ENCODE data around the gene ZFHX2.

ZFHX2 gene

GRCh38 chr14:23523229-23524016 is 28.1 kb downstream of the ZFHX2 start:
- no peak for DNase-seq (ENCODE audit: low read depth in 2 of 3, low spot score in 2 of 3)

DNA sequence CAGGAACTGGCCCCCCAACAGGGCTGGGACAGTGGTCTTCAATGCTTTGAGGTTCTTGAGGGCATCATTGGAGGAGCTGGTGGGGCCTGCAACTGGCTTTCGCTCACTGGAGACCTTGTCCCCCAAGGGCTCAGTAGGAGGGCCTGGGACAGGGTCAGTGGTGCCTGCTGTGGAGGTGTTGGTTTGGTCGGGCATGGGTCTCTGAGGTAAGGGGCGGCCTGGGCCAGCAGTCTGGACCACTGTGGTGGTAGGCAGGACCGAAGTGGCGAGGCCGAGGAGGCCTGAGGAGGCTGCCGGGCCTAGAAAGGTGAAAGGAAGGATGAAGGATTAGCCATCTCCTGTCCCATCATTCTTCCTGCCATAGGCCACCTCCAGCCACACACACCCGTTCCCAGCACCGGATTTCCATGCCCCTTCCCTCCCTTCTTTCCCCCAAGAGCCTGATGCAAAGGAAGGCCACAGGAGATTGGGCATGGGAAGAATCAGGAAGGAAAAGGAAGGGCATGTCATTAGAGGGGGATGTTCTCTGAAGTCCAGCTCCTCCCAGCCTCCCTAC is 28.8 kb downstream of the ZFHX2 start:
- DNase-seq (ENCODE audit: low read depth in 2 of 3, low spot score in 2 of 3): no peak

DNA sequence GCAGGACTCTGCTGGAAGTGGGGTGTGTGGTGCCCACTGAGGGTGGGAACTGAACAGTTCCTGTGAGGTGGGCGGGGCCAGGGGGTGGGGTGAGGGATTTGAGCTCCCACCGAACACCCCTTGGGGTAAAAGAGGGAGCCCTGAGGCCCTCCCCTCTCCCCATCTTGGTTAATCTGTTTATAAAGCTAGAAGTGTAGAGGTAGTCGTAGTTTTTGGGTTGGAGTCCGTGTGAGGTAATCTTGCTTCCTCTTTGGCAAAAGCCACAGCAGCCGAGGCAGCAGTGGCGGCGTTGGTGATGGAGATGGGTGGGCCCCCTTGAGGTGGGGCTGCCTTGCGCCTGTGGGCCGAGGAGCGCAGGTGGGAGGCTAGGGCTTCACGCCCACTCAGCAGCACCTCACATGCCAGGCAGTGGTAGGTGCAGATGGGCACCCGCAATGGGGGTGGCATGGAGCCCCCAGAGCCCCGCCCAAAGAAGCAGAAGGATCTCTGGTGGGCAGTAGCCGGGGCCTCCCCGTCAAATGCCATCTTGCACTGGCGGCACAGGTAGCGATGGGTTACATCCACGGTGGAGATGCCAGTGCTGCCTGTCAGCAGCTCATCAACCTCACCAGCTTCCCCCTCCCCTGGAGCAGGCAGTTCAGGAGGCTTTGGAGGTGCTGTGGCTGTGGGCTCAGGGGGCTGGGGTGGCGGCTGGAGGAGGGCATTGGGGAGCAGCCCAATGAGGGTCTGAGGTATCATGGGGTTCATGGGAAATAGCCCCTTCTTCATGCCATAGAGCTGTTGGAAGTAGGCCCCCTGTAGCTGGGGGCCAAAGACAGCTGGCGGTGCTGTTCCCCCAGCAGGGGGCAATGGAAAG is 29.6 kb downstream of the ZFHX2 start:
- no peak for DNase-seq (ENCODE audit: low read depth in 2 of 3, low spot score in 2 of 3)

- no peak for DNase-seq (ENCODE audit: low read depth in 2 of 3, low spot score in 2 of 3)
These were observed 30.5 kb downstream of the ZFHX2 start for GRCh38 chr14:23520899-23521533.

DNA sequence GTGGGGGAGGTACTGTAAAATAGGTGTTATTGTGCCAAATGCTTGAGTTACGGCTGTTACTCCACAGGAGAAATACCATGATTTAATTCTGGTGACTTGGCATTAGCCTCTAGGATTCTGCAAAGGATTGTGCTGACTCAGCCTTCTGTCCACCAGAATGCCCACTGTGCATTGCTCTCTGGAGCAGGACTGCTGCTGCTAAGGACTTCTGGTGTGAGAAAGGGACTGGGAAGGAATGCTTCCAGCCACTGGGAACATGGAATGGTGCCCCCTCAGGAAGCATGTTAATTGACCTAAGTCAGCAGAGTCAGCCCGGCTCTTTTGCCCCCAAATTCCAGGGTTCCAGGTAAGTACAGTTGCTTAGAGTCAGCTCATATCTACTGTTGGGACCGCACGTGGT is 32.9 kb downstream of the ZFHX2 start:
- no peak for DNase-seq (ENCODE audit: low read depth in 2 of 3, low spot score in 2 of 3)

DNA sequence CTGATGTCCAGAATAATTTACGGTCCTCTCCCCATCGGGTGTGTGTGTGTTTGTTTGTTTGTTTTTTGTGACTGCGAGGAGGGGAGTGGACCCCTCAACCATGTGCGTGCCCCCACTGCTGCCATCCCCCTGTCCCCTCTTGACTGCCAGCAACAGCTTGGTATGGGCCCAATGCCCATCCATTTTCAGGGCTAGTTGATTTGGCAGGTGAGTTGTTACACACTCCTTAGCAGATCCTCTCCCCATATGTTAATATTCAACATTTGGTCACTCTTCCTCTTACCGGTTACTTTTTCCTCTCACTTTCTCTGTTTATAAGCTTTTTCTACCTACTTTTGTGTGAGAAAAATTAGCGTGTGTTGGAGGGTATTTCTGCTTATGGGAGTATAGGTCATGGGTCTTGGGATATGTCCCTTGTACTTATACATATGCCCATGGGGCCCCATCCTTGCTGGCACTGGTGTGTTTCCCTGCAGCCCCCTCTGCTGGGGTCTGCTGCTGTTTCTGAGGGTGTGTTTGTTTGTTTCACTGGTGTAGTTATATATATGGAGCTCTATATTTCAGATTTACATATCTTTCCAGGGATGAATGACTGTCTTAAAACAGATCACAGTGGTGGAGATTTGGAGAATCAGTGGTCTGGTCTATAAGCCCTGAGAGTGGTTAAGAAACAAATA is 33.8 kb downstream of the ZFHX2 start:
- DNase-seq (ENCODE audit: low read depth in 2 of 3, low spot score in 2 of 3): no peak

DNA sequence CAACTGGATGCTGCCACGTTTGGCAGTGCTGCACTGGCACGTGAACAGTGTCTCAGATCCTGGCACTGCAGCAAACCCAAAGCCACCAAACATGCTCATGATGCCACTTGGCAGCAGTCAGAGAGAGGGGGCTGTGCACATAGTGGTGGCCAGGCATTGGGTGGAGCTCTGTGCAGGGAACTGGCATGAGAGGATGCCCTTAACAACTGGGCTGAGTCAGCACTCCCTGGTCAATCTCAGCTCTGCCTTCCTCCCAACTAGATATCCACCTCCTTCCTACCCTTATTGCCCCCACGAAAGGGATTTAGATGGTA is 37.0 kb downstream of the ZFHX2 start:
- no peak for DNase-seq (ENCODE audit: low read depth in 2 of 3, low spot score in 2 of 3)

DNA sequence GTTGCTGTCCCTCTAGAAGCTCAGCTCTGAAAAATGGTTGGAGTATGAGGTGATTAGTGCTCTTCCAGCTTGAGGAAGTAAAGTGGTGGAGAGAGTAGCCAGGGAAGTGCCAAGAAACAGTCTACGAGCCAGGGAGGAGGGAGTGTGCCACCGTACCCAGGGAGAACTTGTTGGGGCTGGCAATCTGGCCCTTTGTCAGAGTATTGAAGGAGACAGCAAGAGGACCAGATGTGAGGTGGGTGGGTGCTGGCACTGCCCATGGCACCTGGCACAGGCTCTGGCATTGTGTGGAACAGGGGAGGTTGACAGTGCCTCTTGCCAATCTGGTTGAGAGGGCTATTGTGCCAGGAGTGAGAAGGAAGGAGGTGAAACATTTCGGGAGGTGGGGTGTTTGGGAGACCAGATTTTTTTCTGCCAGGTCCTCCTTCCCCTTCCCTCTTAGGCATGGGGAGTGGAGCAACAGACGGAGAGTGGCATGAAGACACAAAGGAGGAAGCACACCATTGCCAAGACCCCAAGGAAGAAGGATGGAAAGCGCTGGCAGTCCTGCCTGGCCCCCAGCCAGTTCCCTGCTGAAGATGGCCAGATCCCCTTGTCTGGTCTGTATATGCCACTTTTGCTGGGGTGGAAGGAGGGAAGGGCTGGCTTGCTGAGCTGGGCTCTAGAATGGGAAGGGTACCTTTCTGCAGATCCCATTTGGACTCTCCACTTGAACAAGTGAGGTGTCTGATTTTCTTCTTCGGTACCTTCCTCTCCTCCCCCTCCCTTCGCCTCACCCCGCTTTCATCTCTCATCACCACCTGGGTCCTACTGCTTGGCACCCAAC is 37.5 kb downstream of the ZFHX2 start:
- no peak for DNase-seq (ENCODE audit: low read depth in 2 of 3, low spot score in 2 of 3)

- no peak for DNase-seq (ENCODE audit: low read depth in 2 of 3, low spot score in 2 of 3)
These were observed 38.4 kb downstream of the ZFHX2 start for GRCh38 chr14:23513005-23513817.

GRCh38 chr14:23512156-23512555 is 39.4 kb downstream of the ZFHX2 start:
- no peak for DNase-seq (ENCODE audit: low read depth in 2 of 3, low spot score in 2 of 3)

GRCh38 chr14:23494223-23494622 is 57.3 kb downstream of the ZFHX2 start:
- no peak for DNase-seq (ENCODE audit: low read depth in 2 of 3, low spot score in 2 of 3)

DNA sequence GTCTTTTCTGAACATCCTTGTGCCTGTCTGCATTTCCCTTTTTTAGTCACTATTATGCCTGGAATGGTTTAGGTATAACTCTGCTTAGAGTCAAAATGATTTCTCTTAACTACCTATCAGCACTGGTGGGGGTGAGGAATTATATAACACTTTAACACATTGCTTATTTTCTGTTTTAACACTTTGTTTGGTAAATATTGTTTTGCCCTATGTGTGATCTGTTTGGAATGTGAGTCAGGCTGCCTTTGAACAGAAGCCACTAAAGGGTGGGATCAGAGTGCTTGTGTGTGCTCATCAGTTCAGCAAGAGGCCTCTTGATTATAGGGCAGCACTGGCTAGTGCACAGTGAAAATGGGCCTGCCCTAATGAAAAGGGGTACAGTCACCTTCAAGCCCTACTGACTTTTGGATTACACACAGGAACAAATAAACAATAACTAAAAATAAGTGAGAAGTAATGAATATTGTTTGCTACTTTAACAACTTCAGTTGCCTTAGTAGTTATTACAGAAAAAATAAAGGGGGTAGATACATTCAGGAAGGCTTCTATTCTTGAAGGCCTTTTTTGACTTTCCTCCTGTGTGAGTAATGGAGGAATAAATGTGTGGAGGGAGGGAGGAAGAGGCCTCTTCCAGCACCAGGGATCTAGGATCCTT is 58.8 kb downstream of the ZFHX2 start:
- no peak for DNase-seq (ENCODE audit: low read depth in 2 of 3, low spot score in 2 of 3)

DNA sequence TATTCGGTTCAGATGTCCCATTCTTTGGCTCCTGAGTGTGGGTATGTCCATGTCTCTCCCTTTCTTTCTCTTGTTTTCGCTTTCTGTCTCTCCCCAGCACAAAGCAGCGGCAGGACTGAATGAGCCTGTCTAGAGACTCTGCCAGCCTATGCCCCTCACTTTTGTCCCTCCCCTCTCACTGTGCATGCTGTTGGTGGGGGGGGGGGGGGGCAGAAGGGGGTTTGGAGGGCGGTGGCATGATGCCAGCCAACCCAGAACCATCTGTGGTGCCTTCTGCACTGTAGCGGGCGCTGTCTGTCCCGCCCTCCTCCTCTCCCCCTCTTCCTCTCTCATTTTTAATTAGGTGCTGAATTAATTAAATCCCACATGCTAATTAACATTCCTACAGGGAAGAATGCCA is 64.3 kb downstream of the ZFHX2 start:
- DNase-seq (ENCODE audit: low read depth in 2 of 3, low spot score in 2 of 3): no peak

- no peak for DNase-seq (ENCODE audit: low read depth in 2 of 3, low spot score in 2 of 3)
These were observed 65.5 kb downstream of the ZFHX2 start for GRCh38 chr14:23486036-23486435.

DNA sequence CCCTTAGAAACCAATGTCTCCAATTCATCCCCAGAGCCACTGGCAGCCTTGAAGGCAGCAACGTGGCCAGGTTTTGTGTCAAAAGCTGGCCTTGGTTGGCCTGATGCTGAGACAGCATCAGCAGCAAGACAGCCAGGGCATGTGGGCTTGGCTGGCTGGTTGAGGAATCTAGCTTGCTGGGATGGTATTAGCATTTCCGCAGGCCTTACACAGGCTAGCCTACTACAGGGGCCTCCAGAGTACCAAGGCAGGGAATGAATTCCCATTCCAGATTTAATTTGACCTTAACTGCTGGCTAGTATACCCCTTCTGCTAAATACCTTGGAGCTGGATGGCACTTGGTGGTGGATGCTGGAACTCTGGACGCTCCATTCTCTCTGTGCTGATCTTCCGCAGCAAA is 66.2 kb downstream of the ZFHX2 start:
- no peak for DNase-seq (ENCODE audit: low read depth in 2 of 3, low spot score in 2 of 3)

GRCh38 chr14:23483236-23483854 is 68.2 kb downstream of the ZFHX2 start:
- DNase-seq (ENCODE audit: low read depth in 2 of 3, low spot score in 2 of 3): no peak

GRCh38 chr14:23482823-23483148 is 68.8 kb downstream of the ZFHX2 start:
- no peak for DNase-seq (ENCODE audit: low read depth in 2 of 3, low spot score in 2 of 3)

DNA sequence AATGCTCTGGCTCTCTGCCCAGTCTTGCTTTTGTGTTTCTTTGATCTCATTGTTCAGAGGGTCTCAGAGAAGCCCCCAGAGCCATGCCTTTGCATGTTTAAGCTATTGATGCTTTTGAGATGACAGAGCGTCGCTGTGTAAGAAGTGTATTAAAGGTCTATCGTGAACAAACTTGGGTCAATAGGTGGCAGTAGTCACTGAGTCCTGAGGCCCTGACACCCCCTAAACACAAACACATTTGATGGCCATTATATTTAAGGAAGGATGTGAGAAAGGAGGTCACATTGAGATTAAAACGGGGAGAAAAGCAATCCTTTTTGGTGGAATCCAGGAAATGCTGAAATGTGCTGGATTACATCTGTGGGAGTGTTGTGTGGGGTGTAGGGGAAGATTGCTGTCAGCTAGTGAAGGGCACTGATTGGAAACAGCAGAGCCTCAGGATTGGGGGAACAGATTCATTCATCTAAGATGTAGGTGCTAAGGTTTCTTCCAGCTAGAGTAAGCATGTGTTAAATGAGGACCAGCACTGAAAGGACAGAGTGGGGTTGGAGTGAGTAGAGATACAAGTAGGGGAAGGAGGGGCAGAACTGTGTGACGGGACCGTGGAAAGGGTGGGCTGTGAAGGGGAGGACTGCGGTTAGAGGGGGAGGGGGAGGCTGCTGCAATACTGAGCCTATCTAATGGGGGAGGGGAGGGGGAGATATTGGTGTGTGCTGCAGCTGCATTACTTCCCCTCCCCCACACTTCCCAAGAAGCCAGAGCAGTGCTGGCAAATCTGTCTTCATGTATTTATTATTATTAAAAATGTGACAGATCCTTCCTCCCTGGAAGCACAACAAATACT is 69.4 kb downstream of the ZFHX2 start:
- no peak for DNase-seq (ENCODE audit: low read depth in 2 of 3, low spot score in 2 of 3)
